NCI-H1417 (cell line): Measurements from ENCODE around the gene HOXA6.

Experiments
- DNase-seq, 3 experiments: peaks; one replicate each; lab custom pipeline; 2025; lab: John Stamatoyannopoulos, UW

Gene HOXA6

GRCh38 chr7:27108390-27109127 lies 39.0 kb downstream of the HOXA6 start:
- DNase-seq: no peak

GRCh38 chr7:27107391-27108381 lies 39.9 kb downstream of the HOXA6 start:
- DNase-seq: no peak

- no peak for DNase-seq
These were observed 40.7 kb downstream of the HOXA6 start for GRCh38 chr7:27106901-27107240.

- no peak for DNase-seq
These were observed 41.2 kb downstream of the HOXA6 start for GRCh38 chr7:27106181-27106900.

GRCh38 chr7:27105301-27106031 lies 42.1 kb downstream of the HOXA6 start:
- no peak for DNase-seq

- DNase-seq: no peak
These were observed 43.1 kb downstream of the HOXA6 start for GRCh38 chr7:27104341-27105058.

GRCh38 chr7:27103489-27104226 lies 43.9 kb downstream of the HOXA6 start:
- no peak for DNase-seq

GRCh38 chr7:27102581-27103442 lies 44.8 kb downstream of the HOXA6 start, which contains the start of gene HOXA2:
TSS of gene HOXA2 (minus strand) at chr7:27102683. CDS start at chr7:27102500, 183 bp downstream.
- no peak for DNase-seq

- no peak for DNase-seq
These were observed 45.5 kb downstream of the HOXA6 start for GRCh38 chr7:27101957-27102580.

- DNase-seq: no peak
These were observed 46.2 kb downstream of the HOXA6 start for GRCh38 chr7:27101171-27101956.

GRCh38 chr7:27100694-27101170 lies 46.8 kb downstream of the HOXA6 start:
- no peak for DNase-seq

- DNase-seq: no peak
These were observed 47.9 kb downstream of the HOXA6 start for GRCh38 chr7:27099453-27100370.

GRCh38 chr7:27098578-27099451 lies 48.8 kb downstream of the HOXA6 start:
- peak; percentile 68 to 83 (median 75) for DNase-seq

- peak in 1 of 3 experiments; percentile 46 for DNase-seq
These were observed 49.6 kb downstream of the HOXA6 start for GRCh38 chr7:27097686-27098577.
